HepG2 (cell line): ENCODE results near the gene GSS. TPM values are rescaled to one million over a fixed set of nuclear protein-coding genes. Genes with fewer than 3 reads are reported as not detected.

Source experiments
- ATAC-seq: fragments of 200-7000 bp; cut with Tn5 transposase; 3 replicates; pipeline ENCODE4 v1.9.1; 2020; ENCODE audit warnings: mild to moderate bottlenecking, moderate library complexity
- BruUV-seq: library from RNA; stranded (reverse); fragments of 400-500 nt; replicated peaks from 2 replicates; lab custom pipeline; 2021; lab: Mats Ljungman, UMichigan
- CTCF ChIA-PET: fragments of 300-600 bp; formaldehyde crosslinking; extraction: SDS; loops from one replicate; lab custom pipeline; 2021; ENCODE audit warnings: low total read pairs, inconsistent platforms, low intra/inter-chr PET ratio; lab: Yijun Ruan, JAX
- POLR2A ChIA-PET: fragments of 350-600 bp; sonication (Branson Sonifier 250); formaldehyde crosslinking; loops from one replicate; lab custom pipeline; 2020; ENCODE audit warnings: antibody characterized with exemption, inconsistent platforms; lab: Yijun Ruan, JAX
- DNase-seq: peaks from one replicate; pipeline ENCODE4 v3.0.0-alpha.2; 2015; ENCODE audit warnings: low spot score
- FAIRE-seq: peaks from 3 replicates; lab custom pipeline; 2011; peaks lifted over from hg19 to GRCh38; lab: Jason Lieb, UNC
- H2AFZ ChIP-seq: one replicate; pipeline ENCODE4 v1.6.1; 2011; ENCODE audit warnings: low read length, inconsistent platforms
- H3K27ac ChIP-seq: fragments of 300-600 bp; 3 replicates; pipeline ENCODE4 v1.8.0; 2011; ENCODE audit warnings: mixed run types, mild to moderate bottlenecking, mixed read lengths, low read length, inconsistent platforms; ENCODE audit not compliant: insufficient read depth; ENCODE audit errors: extremely low read length
- H3K27me3 ChIP-seq, 2 experiments: fragments of 200-600 bp in 1 of 2; 2 replicates in 1 of 2; 3 replicates in 1 of 2; pipeline versions ENCODE4 v1.6.0 to v1.8.0; 2011; ENCODE audit warnings: low read length in 2 of 2, mild to moderate bottlenecking in 2 of 2, moderate library complexity in 2 of 2, inconsistent platforms in 1 of 2; ENCODE audit not compliant: insufficient read depth in 2 of 2, control insufficient read depth in 1 of 2
- H3K36me3 ChIP-seq, 2 experiments: fragments of 200-600 bp in 1 of 2; replicated peaks in 1 of 2; 2 replicates in 1 of 2; 3 replicates in 1 of 2; pipeline versions ENCODE4 v1.5.1 to v1.8.0; 2011; ENCODE audit warnings: low read length in 2 of 2, inconsistent platforms in 1 of 2; ENCODE audit not compliant: insufficient read depth in 2 of 2, control insufficient read depth in 1 of 2
- H3K4me1 ChIP-seq: 2 replicates; pipeline ENCODE4 v1.5.1; 2012; ENCODE audit warnings: low read length, inconsistent platforms; ENCODE audit not compliant: insufficient read depth
- H3K4me2 ChIP-seq: 2 replicates; pipeline ENCODE4 v1.6.0; 2011; ENCODE audit warnings: low read depth, low read length, inconsistent platforms
- H3K4me3 ChIP-seq, 3 experiments: fragments of 200-600 bp in 1 of 3; sonication (generic), shearing (Covaris generic) in 1 of 3; replicated peaks in 1 of 3; 2 replicates each; pipeline ENCODE4 v1.5.1; 2011 to 2016; ENCODE audit warnings: low read length in 3 of 3, inconsistent platforms in 2 of 3, low read depth in 2 of 3, mild to moderate bottlenecking in 2 of 3, control low read depth in 1 of 3, mixed read lengths in 1 of 3; ENCODE audit not compliant: insufficient read depth in 1 of 3
- H3K79me2 ChIP-seq: one replicate; pipeline ENCODE4 v1.6.1; 2011; ENCODE audit warnings: low read length, inconsistent platforms; ENCODE audit not compliant: insufficient read depth
- H3K9ac ChIP-seq: 2 replicates; pipeline ENCODE4 v1.6.0; 2011; ENCODE audit warnings: mild to moderate bottlenecking, low read depth, low read length, inconsistent platforms; ENCODE audit not compliant: insufficient read depth
- H3K9me3 ChIP-seq: 2 replicates; pipeline ENCODE4 v1.5.1; 2012; ENCODE audit warnings: mild to moderate bottlenecking, low read length
- H4K20me1 ChIP-seq: 2 replicates; pipeline ENCODE4 v1.6.0; 2011; ENCODE audit warnings: inconsistent platforms, mild to moderate bottlenecking, low read length, moderate library complexity; ENCODE audit not compliant: insufficient read depth
- AHDC1 ChIP-seq: sonication (generic); formaldehyde crosslinking; IDR thresholded peaks from 2 replicates; pipeline ENCODE4 v1.5.1; 2020; ENCODE audit warnings: mild to moderate bottlenecking, missing genetic modification reagents, borderline replicate concordance
- CHD4 ChIP-seq: fragments of 200-600 bp; sonication (generic); IDR thresholded peaks from 2 replicates; pipeline ENCODE4 v1.7.0; 2017; ENCODE audit warnings: mild to moderate bottlenecking, low read length, borderline replicate concordance
- DPF2 ChIP-seq: sonication (generic); formaldehyde crosslinking; IDR thresholded peaks from 2 replicates; pipeline ENCODE4 v1.4.0; 2020; ENCODE audit warnings: mild to moderate bottlenecking, low read depth, missing genetic modification reagents, borderline replicate concordance
- DR1 ChIP-seq: sonication (generic); formaldehyde crosslinking; IDR thresholded peaks from 2 replicates; pipeline ENCODE4 v1.8.0; 2021; ENCODE audit warnings: mild to moderate bottlenecking, missing genetic modification reagents, inconsistent platforms
- HOXA7 ChIP-seq: sonication (generic); formaldehyde crosslinking; IDR thresholded peaks from 2 replicates; pipeline ENCODE4 v1.8.1; 2022; ENCODE audit warnings: mild to moderate bottlenecking, missing genetic modification reagents, moderate library complexity
- RFXAP ChIP-seq: sonication (generic); formaldehyde crosslinking; IDR thresholded peaks from 2 replicates; pipeline ENCODE4 v1.4.0; 2020; ENCODE audit warnings: missing genetic modification reagents, borderline replicate concordance
- YEATS4 ChIP-seq: sonication (generic); formaldehyde crosslinking; IDR thresholded peaks from 2 replicates; pipeline ENCODE4 v1.4.0; 2020; ENCODE audit warnings: missing genetic modification reagents, borderline replicate concordance
- ZFP82 ChIP-seq: sonication (generic); formaldehyde crosslinking; IDR thresholded peaks from 2 replicates; pipeline ENCODE4 v1.5.1; 2020; ENCODE audit warnings: mild to moderate bottlenecking, missing genetic modification reagents, borderline replicate concordance
- ZNF292 ChIP-seq: sonication (generic); formaldehyde crosslinking; IDR thresholded peaks from 2 replicates; pipeline ENCODE4 v1.8.1; 2022; ENCODE audit warnings: mild to moderate bottlenecking, low read depth, missing genetic modification reagents, borderline replicate concordance
- ZNF513 ChIP-seq: sonication (generic); formaldehyde crosslinking; conservative IDR thresholded peaks from 2 replicates; pipeline ENCODE4 v1.5.0; 2020; ENCODE audit warnings: missing genetic modification reagents
- ZNF546 ChIP-seq: sonication (generic); formaldehyde crosslinking; conservative IDR thresholded peaks from 2 replicates; pipeline ENCODE4 v1.8.1; 2023; ENCODE audit warnings: mild to moderate bottlenecking, missing genetic modification reagents
- ZNF619 ChIP-seq: sonication (generic); formaldehyde crosslinking; IDR thresholded peaks from 2 replicates; pipeline ENCODE4 v1.4.0; 2020; ENCODE audit warnings: mild to moderate bottlenecking, missing genetic modification reagents
- ZNF883 ChIP-seq: sonication (generic); formaldehyde crosslinking; IDR thresholded peaks from 2 replicates; pipeline ENCODE4 v1.5.1; 2020; ENCODE audit warnings: mild to moderate bottlenecking, missing genetic modification reagents; ENCODE audit errors: not compliant biosample characterization
- ZSCAN20 ChIP-seq: sonication (generic); formaldehyde crosslinking; IDR thresholded peaks from 2 replicates; pipeline ENCODE4 v1.4.0; 2020; ENCODE audit warnings: missing genetic modification reagents, mild to moderate bottlenecking, borderline replicate concordance
- WGBS: methylation state at CpG from one replicate; pipeline ENCODE4 v1.1.6; 2017; ENCODE audit warnings: low lambda C conversion rate; 5-methylcytosine and 5-hydroxymethylcytosine counted together
- in situ Hi-C: cut with HindIII; loops from 2 replicates; pipeline ENCODE4 v1.10.0; 2017; ENCODE audit warnings: low pct_unique_long_range_greater_than_20kb; ENCODE audit not compliant: extremely low pct_ligation_motif_present
- intact Hi-C: fragments of 100-400 bp; cut with micrococcal nuclease; formaldehyde crosslinking; loops from one replicate; pipeline ENCODE4 v1.10.0; 2022; ENCODE audit not compliant: unreplicated experiment
- polyA plus RNA-seq, 8 experiments: library from polyadenylated mRNA; depleted of rRNA in 3 of 8; stranded (reverse) in 7 of 8; unstranded in 1 of 8; fragments of >200 nt; fragmentation: Illumina TruSeq in 4 of 8; extraction: Trizol in 4 of 8; gene quantifications; 2 replicates each; pipeline versions ENCODE4 v1.2.1 to v1.2.3, GENCODE V29; 2011 to 2016; ENCODE audit warnings: low read depth in 4 of 8, missing spikeins in 1 of 8, mixed read lengths in 1 of 8; ENCODE audit not compliant: insufficient read depth in 1 of 8
- total RNA-seq, 5 experiments: library from RNA; depleted of rRNA; stranded (reverse); fragments of >200 nt; fragmentation: Illumina TruSeq; extraction: Trizol; gene quantifications; 2 replicates each; pipeline ENCODE4 v1.2.3, GENCODE V29; 2016; ENCODE audit warnings: low read depth in 1 of 5

Gene GSS
- total and polyA plus RNA-seq, 2 of the 13 experiments (the other 11 are each of a cell fraction or from before 2014, with no cell fraction given), result 80.1 to 102 TPM

GRCh38 chr20:34956751-34957472, 1.3 kb upstream of the GSS start (continued):
- no peak for TF ChIP-seq DPF2 (CRISPR knock-in tag)
- 0 out of 2 replicates have a peak, but pooled peaks have one; percentile 22 for TF ChIP-seq YEATS4
- no peak for TF ChIP-seq DR1 (CRISPR knock-in tag)
- no peak for TF ChIP-seq ZNF619
- no peak for TF ChIP-seq ZSCAN20 (CRISPR knock-in tag)
- 0 out of 2 replicates have a peak, but pooled peaks have one; percentile 30 for TF ChIP-seq ZNF292 (CRISPR knock-in tag)
- no peak for TF ChIP-seq ZNF883 (CRISPR knock-in tag)

GRCh38 chr20:34956041-34956458, 444 bp upstream of the GSS start:
- Histone ChIP-seq H3K36me3 (no peaks in the 10 kb centered on the region; a peak in 2 of 5 replicates), H3K27ac (peak overlapping the region; percentile 7), H3K4me1 (peaks cover 45% of the 10 kb centered on the region), H3K9me3 (no peaks in the 10 kb centered on the region), H3K27me3 (peaks cover 0 to 10% of the 10 kb centered on the region in 2 experiments; a peak in 2 of 5 replicates), H3K4me3 (peak overlapping the region; percentile 74 to 83 (median 82)), H3K9ac (peak overlapping the region; percentile 84), H4K20me1 (no peaks in the 10 kb centered on the region), H3K4me2 (peak overlapping the region; percentile 84), H2AFZ (peak overlapping the region; percentile 20), H3K79me2 (peaks cover 6% of the 10 kb centered on the region)
- ATAC-seq (no peak), DNase-seq (no peak), FAIRE-seq (no peak)
- WGBS, result 3% methylated on average over 6 of the region's 6 CpGs
- BruUV-seq, result no TSS peak
- ChIA-PET POLR2A (interaction anchor here (0.6 to 7.0 kb wide), 23 partner anchors 10 to 843 kb away, joined by 3 to 126 read pairs (median 4); partner anchors contain the start of genes ACSS2, CEP250, EIF6 and GGT7), CTCF (interaction anchor here (3.1 to 9.2 kb wide), 2 partner anchors 82 to 122 kb away, joined by 13 to 123 read pairs; partner anchors contain the start of genes ACSS2 and GGT7)
- in situ Hi-C loops, result loop anchor here (5.0 kb wide), 1 partner anchor 84 kb away; the partner anchor contains the start of gene GGT7
- intact Hi-C loops, result loop anchor here (1.0 kb wide), 1 partner anchor 82 kb away; no protein-coding TSS in a partner anchor
- TF ChIP-seq ZNF513 (CRISPR knock-in tag) (0 out of 2 replicates have a peak, but pooled peaks have one; percentile 80), RFXAP (peak; percentile 17; the same call in 1 of the 2 replicates), CHD4 (0 out of 2 replicates have a peak, but pooled peaks have one; percentile 57), ZNF546 (CRISPR knock-in tag) (0 out of 2 replicates have a peak, but pooled peaks have one; percentile 22), AHDC1 (CRISPR knock-in tag) (peak; percentile 45; the same call in 1 of the 2 replicates), ZFP82 (0 out of 2 replicates have a peak, but pooled peaks have one; percentile 95), HOXA7 (0 out of 2 replicates have a peak, but pooled peaks have one; percentile 7)
